NAMALWA (cell line): Measurements from ENCODE around the gene C1QTNF9B.
"Not testable (repeated sequence)": the region's sequence is repeated elsewhere in the genome, so short reads cannot be mapped to it uniquely, and the experiment has no call there.

Source experiments
- DNase-seq: peaks from one replicate; pipeline ENCODE4 v3.0.0-alpha.2; 2015; ENCODE audit warnings: low spot score

Gene C1QTNF9B

DNA sequence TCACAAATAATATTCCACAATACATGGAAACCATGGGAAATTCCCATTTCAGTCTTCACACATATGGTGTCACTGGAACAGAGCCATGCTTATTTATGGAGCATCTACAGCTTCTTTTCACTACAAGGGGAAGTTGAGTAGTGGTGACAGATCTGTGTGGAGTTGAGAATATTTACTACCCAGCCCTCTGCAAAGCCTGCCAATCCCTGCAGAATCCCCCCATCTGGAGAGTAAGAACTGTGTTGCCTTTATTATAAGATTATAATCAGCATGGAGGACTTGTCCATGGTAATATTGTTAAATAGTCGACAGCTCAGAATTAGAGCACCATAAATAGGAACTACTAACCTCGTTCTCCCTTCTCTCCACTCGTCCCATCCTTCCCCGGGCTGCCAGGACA lies 3.5 kb downstream of the C1QTNF9B start:
- DNase-seq = not testable (repeated sequence)

DNA sequence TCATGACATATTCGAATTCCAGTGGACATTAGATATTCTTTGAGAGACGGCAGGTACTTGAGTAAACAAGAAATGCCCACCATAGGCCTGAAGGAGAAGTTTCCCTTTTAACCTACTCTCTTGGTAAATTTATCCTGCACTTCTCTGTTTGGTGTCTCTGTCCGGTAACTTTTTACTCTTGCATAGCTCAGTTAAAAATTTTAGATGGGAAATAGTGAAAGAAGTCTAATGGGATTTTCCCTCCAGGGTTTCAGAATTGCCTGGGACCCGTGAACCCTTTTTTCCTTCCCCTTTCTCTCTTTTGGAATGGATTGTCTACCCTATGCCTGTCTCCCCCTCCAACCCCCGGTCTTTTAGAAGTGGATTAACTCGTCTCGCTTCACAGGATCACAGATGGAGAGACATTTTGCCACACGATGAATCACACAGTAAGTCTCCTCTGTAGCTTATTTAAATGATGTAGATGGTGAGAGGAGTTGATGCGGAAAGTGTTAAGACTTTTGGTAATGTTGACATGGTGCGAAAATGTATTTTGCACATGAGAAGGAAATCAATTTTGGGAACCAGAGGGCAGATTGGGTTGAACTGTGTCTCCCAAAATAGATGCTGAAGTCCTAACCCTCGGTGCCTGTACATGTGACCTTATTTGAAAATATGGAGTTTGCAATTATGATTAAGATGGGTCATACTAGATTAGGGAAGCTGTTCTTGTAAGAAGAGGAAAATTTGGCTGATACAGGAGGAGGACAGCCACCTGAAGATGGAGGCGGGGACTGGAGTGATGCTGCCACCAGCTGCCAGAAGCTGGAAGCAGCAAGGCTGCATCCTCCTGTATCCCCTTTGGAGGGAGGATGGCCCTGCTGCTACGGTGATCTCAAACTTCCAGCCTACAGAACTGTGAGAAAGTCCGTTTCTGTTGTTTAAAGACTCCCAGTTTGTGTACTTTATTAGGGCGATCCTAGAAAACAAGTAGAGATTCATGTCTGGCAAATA lies 7.4 kb downstream of the C1QTNF9B start:
- peak; percentile 65 for DNase-seq

DNA sequence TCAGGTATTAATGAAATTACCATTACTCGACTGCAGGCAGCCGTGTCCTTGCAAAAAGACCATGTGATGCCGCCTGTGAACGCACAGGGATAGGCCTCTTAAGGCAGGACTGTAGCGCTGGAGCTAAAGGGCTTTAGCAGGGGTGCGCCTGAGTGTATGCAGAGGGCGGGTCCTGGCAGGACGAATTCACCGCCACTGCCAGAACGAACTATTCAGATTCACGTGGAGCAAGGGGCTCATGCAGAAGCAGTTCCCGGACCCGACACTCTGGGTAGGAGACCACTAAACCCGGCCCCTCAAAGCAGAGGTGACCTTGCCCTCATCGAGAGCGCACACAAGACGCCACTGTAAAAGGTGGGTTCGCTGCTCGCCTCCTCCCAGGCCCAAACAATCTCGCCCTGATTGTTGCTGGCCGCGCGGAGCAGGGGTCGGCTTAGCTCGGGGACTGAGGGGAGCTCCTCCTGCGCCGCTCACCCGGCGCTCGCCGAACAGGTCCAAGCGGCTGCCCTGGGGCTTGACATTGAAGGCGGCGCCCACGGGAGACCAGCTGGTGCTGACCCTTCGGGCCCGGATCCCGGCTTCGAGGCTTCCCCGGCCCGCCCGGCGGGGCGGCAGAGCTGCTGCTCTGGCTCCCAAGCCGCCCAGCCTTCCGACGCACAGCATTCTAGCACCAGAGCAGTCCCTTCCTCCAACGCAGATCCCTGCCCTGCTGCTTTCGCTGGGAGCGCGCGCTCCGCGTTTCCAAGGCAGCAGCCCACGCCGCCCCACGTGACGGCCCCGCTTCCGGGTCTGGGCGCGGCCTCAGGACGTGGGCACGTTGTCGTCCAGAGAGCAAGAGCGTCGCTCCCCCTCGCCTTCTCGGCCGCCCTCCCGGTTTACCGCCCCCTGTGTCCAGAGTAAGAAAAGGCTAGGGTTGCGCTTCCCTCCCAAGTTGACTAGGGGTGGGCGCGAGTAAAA lies 8.4 kb downstream of the C1QTNF9B start, which contains the start of gene MIPEP:
Gene MIPEP (minus strand): TSS at position 743 of the 957 bp plus-strand sequence. CDS start 80 bp downstream, at position 663.
- peak; percentile 95 for DNase-seq

DNA sequence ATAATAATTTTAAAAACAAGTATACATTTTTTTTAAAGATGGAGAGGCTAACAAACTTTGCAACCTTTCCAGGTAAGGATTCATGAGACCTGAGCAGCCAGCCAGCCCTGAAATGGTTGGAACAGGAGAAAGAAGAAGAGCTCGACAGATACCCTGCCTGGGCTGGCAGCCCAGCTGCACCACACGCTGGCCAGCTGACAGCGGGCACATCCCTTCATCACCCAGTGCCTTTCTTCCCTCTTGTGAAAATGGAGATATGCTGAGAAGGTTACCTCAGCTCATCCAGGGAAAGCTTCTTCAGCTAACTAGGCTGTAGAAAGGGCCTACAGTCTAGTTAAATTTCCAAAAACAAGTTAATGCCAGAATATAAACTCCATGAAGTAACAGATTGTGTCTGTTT lies 12.9 kb downstream of the C1QTNF9B start:
- not testable (repeated sequence) for DNase-seq

DNA sequence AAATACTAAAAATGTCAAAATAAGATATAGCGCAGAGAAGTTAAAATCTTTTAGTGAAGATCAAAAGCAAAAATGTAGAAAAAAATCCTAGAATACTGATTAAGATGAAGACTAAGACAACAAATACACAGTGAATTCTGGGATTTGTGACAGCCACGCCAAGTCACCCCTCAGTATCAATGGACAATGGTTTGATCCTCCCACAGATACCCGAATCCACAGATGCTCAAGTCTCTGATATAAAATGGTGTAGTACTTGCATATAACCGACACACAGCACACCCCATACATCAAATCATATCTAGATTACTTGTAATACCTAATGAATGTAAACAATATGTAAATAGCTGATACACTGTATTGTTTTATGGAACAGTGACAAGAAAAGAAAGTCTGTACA lies 14.0 kb downstream of the C1QTNF9B start:
- DNase-seq = no peak

- DNase-seq = not testable (repeated sequence)
Observed at GRCh38 chr13:23881402-23881800, 15.9 kb downstream of the C1QTNF9B start.

DNA sequence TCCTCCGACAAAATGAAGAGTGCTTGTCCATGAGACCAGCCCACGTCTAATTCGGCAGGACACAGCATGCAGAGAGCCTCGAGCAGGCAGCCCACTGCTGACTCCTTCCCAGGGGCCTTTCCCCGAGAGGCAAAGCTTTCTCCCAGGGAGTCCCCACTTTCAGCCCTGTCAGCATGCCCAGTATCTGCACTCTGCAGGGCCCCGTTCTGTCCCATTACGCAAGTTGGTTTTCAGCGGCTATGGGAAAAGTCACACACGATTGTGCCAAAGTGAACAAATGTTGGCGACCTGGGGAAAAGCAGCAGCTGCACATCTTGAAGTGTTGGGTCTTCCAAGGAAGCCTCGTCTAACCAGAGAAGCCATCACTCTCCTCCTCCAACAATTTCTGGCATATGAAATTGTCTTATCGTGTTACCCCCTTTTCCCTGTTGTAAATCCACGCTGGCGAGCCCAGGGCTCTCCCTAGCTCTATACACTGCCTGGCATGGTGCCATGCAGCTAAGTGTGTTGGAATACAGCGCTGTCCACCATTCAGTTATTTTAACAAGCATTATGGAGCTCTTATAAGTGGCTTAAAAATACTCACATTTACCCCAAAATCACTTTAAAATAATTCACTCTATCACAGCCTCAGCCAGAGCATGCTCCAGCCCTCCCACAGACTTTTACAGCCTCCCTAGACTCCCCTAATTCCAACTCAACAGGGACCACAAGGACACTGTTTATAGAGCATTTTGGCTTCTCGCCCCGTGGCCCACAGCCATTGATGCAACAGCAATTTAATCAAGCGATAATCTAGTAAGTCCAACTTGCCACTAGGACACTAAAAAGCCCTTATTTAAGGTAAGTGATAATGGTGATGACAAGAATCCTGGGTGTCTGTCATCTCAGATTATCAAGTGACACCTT lies 16.6 kb downstream of the C1QTNF9B start:
- not testable (repeated sequence) for DNase-seq

- no peak for DNase-seq
Observed at GRCh38 chr13:23877286-23877685, 20.0 kb downstream of the C1QTNF9B start.

DNA sequence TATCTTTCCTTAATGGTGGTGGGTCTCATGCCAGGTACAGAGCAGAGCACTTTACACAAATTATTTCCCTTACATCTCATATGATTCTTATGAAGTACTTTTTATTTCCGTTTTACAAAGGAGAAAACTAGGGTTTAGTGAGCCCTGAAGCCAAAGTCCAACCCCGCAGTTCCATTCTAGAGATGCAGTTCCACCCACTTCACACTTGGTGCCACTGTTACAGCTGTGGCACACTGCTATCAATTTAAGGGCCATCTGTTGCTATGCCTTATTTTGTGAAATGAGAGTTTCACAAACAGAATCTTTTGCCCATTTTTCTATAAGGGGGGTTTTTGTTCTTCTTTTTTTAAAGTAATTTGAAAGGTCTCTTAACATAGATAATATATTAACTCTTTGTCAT lies 21.0 kb downstream of the C1QTNF9B start:
- DNase-seq = peak; percentile 55

DNA sequence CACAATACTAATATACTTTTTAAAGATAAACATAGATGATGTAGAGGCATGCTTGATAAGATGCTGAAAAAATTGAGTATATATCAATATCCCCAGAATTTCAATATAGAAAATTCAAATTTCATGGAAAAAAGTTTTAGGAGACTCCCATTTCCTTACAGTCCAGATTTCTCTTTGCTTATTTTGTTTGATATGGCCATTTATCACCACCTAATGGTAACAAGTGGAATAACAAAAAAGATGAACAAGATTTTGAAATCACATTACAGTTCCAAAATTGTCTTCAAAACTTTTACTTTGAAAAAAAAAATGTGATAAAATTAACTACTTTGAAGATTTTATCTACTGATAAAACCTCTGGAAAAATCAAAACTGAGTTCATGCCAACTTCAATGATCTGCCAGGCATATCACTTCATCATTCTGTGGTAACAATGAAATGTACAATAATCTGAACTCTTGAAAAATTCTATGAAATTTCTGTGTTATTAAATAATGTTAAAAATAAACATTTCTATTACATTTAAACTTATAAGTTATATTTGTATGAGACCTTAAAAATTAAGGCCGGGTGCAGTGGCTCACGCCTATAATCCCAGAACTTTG lies 25.6 kb downstream of the C1QTNF9B start:
- peak; percentile 46 for DNase-seq

DNA sequence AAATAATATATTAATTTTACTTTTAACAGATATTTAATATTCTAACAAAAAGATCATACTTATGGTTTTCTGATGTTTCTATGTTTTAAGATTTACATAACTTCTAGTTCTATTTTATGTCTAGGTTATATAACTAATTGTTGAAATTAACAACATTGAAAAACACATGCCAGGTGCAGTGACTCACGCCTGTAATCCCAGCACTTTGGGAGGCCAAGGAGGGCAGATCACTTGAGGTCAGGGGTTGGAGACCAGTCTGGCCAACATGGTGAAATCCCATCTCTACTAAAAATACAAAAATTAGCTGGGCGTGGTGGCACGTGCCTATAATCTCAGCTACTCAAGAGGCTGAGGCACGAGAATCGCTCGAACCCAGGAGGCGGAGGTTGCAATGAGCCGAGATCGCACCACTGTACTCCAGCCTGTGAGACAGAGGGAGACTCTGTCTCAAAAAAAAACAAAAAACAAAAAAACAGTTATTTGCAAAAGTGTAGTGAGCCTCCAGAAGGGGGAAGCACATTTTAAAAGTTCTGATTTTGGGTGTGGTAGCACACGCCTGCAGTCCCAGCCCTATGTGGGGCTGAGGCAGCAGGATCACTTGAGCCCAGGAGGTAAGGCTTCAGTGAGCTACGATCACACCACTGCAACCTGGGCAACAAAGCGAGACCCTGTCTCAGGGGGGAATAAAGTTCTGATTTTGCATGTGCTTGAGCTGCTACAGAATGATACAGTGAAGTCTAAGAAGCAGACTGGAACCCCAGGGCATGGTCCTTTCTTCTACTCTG lies 26.8 kb downstream of the C1QTNF9B start:
- peak; percentile 21 for DNase-seq

DNA sequence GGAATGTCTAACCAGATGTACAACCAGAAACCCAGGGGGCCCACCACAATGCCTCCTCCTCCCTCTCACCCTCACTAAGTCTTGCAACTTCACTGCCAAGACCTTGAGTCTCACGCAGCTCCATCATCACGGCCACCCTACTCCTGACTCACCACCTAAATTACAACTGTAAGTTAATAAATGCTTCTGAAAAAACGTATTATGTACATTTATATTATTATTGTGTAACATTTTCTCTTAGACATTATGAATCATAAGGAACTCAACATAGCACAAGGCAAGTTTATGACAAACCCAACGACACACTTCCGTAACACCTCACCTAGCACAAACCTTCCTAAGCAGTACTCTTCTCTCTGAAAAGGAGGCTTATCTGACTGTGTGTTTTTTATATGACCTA lies 28.8 kb downstream of the C1QTNF9B start:
- no peak for DNase-seq

DNA sequence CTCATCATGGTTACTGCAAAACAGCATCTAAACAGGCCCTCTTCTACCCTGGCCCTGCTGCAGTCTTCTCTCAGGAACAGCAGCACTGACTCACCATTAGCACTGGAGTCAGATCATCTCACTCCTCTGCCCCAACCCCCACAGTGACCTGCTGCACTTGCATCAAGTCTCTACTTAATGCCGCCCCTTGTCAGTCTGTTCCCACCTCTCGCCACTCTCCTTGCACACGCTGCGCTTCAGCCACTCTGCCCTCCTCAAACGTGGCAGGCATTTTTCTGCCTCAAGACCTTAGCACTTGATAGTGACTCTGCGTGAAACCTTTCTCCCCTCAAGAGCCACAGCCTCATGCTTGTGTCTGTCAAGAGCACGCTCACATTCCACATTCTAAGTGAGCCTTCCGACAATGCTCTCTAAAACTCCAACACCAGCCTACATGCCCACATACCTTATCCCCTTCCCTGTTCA lies 30.2 kb downstream of the C1QTNF9B start:
- no peak for DNase-seq

- DNase-seq = no peak
Observed at GRCh38 chr13:23866420-23867026, 30.8 kb downstream of the C1QTNF9B start.

DNA sequence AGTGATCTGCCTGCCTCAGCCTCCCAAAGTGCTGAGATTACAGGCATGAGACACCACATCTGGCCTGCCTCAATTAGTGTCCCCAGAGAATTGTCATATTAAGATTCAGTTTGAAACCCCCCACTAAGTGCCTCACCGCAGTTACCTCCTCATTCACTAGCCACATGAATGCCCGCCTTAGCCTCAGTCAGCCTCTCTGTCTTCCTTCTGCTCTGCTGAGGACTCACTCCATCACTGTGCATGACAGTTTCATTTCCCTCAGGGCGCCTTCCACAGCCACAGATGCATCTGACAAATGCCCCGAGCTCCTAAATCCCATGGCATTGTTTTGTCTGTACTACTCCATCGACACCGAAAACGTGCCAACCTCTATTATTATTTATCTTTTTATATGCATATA lies 31.4 kb downstream of the C1QTNF9B start:
- DNase-seq = no peak

DNA sequence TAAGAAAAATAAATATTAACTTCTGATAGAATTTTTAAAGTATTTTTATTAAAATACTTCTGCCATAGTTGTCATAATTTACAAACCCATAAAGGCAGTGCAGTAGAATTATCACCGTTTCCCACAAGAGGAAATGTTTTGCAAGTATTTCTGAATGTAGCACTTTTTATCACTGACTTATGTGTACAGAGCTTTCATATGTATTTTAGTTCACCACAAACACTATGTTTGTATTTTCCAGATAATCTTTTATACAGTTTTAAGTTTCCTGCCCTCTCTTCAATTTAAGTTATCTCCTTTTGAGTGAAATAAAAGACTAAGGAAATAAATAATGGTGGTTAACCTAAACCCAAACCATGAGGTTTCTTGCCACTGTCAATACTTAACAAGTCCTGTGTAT lies 32.3 kb downstream of the C1QTNF9B start:
- no peak for DNase-seq

DNA sequence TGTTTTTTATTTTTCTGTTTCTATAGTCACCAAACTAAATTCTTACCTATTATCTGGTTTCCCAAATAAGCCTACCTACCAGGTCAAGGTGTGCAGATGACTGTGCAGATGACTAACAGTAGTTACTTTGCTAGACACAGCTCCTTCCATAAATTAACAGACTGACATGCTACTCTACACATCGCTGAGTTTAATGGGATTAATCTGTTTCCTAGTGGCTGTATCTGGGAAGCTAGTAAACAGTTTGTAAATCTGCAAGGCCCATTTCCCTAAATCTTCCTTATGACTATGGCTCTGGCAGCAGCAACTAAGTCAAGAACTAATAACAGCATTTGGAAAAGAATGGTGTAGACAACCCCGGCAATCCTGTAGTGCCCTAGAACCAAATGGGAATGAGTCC lies 36.0 kb downstream of the C1QTNF9B start:
- no peak for DNase-seq

DNA sequence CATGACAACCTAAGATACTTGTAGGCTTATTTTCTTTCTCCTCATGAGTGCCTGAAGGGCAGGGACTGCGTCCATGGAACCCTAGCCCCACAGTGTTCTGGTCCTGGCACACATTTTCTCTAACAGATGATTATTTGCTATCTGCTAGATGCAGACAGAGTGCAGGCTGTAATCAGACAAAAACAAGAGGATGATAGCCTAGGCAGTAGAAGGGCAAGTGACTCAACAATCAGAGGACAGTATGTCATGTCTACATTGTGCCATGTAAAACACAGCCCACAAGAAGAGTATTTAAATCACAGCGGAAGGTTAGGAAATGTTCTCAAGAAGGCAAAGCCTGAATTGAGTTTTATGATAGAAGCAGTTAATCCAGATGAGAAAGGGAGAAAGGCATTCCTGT lies 37.4 kb downstream of the C1QTNF9B start:
- no peak for DNase-seq

DNA sequence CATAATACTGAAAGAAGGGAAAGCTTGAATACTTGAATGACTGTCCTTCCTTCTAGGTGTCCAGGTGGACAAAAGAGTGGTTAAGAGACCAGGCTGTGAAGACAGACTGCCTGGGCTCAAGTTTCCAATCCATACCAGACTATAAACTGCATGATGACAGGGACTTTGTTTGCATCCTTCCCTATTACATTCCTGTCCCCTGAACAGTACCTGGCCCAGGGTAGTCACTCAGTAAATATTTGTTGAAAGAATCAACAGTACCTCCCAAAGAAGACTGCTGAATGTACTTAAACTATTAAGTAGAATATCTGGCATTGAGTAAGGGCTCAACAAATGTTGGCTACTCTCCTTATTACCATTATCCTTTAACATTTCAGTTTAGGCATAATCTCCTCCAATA lies 37.8 kb downstream of the C1QTNF9B start:
- DNase-seq = no peak

GRCh38 chr13:23858546-23858945 lies 38.8 kb downstream of the C1QTNF9B start:
- DNase-seq = no peak
